ENCODE results near the gene JADE1.
A peak's percentile ranks its signal among the peaks of the same experiment; 100 is the strongest.

JADE1 gene

DNA sequence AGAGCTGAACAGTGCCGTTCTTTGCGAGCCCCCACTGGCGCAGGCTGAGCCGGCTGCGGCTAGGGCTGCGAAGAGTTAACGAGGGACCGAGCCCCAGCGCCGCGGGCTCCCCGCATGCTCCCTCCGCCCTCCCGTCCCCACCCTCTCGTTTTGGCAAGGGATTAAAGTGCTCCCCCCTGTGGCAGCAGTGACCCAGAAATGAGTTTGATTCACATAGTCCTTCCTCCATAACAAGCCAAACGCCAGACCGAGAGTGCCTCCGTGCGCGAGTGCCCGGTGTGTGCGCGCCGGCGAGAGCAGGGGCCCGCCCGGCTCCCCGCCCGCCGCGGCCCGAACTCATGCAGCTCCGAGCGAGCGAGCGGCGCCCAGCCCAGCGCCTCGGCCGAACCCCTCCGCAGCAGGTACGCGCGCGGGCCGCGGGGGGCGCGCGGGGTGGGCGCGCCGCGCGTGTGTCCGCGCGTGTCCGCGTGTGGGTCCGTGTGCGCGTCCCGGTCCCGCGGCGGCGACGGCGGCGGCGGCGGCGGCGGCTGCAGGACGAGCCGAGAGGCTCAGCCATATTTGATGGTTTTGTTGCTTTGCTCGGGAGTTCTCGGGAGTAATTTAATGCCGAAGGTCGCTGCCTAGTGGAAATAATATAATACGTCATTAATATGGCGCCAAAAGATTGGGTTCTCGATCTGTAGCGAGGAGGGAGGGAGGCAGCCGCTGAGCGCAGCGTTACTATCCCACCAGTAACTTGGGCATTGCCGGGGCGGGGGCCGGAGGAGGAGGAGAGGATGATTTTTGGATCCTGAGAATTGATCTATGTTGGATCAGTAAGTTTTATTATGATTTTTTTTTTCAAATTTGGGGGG is at the start of gene JADE1:
Gene JADE1 (plus strand): TSS at position 224 of the 854 bp plus-strand sequence. CDS start 22,059 bp downstream, outside the sequence.
- TF ChIP-seq TCF4 (CRISPR knock-in tag; IDR thresholded peaks at IDR 0.05; ENCODE audit: borderline replicate concordance) (no peak), SNAI2 (CRISPR knock-in tag; IDR thresholded peaks at IDR 0.05) (peak; percentile 19; the same call in 1 of the 2 replicates), RARB (CRISPR knock-in tag; IDR thresholded peaks at IDR 0.05) (no peak), GLIS3 (CRISPR knock-in tag; IDR thresholded peaks at IDR 0.05) (no peak)
- TF ChIP-seq, protein P1, sequence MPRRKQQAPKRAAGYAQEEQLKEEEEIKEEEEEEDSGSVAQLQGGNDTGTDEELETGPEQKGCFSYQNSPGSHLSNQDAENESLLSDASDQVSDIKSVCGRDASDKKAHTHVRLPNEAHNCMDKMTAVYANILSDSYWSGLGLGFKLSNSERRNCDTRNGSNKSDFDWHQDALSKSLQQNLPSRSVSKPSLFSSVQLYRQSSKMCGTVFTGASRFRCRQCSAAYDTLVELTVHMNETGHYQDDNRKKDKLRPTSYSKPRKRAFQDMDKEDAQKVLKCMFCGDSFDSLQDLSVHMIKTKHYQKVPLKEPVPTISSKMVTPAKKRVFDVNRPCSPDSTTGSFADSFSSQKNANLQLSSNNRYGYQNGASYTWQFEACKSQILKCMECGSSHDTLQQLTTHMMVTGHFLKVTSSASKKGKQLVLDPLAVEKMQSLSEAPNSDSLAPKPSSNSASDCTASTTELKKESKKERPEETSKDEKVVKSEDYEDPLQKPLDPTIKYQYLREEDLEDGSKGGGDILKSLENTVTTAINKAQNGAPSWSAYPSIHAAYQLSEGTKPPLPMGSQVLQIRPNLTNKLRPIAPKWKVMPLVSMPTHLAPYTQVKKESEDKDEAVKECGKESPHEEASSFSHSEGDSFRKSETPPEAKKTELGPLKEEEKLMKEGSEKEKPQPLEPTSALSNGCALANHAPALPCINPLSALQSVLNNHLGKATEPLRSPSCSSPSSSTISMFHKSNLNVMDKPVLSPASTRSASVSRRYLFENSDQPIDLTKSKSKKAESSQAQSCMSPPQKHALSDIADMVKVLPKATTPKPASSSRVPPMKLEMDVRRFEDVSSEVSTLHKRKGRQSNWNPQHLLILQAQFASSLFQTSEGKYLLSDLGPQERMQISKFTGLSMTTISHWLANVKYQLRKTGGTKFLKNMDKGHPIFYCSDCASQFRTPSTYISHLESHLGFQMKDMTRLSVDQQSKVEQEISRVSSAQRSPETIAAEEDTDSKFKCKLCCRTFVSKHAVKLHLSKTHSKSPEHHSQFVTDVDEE (CRISPR knock-in tag; IDR thresholded peaks at IDR 0.05) = peak; percentile 78; the same call in 1 of the 2 replicates
- TF ChIP-seq, protein P2, sequence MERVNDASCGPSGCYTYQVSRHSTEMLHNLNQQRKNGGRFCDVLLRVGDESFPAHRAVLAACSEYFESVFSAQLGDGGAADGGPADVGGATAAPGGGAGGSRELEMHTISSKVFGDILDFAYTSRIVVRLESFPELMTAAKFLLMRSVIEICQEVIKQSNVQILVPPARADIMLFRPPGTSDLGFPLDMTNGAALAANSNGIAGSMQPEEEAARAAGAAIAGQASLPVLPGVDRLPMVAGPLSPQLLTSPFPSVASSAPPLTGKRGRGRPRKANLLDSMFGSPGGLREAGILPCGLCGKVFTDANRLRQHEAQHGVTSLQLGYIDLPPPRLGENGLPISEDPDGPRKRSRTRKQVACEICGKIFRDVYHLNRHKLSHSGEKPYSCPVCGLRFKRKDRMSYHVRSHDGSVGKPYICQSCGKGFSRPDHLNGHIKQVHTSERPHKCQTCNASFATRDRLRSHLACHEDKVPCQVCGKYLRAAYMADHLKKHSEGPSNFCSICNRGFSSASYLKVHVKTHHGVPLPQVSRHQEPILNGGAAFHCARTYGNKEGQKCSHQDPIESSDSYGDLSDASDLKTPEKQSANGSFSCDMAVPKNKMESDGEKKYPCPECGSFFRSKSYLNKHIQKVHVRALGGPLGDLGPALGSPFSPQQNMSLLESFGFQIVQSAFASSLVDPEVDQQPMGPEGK (CRISPR knock-in tag; IDR thresholded peaks at IDR 0.05; ENCODE audit: borderline replicate concordance) = peak; percentile 16; the same call in 1 of the 2 replicates
- peak; percentile 78 for ATAC-seq

DNA sequence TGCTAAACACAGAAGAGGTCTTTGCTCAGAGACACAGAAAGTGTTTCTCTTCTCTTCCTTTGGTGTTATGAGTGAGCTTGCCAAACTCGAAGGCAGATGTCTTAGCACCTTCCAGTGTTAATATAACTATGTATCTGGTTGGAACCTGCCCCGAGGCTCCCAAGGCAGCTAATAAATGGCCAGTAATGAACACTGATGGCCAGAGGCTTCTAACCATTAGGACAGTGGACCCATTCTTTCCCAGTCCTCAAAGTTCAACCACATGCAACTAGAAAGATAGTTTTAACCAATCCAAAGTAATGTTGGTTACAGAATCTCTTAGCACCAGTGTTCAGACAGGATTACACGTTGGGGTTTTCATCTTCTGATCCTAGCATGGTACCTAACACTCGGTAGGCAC is 42.7 kb upstream of the JADE1 start:
- no peak for ATAC-seq

DNA sequence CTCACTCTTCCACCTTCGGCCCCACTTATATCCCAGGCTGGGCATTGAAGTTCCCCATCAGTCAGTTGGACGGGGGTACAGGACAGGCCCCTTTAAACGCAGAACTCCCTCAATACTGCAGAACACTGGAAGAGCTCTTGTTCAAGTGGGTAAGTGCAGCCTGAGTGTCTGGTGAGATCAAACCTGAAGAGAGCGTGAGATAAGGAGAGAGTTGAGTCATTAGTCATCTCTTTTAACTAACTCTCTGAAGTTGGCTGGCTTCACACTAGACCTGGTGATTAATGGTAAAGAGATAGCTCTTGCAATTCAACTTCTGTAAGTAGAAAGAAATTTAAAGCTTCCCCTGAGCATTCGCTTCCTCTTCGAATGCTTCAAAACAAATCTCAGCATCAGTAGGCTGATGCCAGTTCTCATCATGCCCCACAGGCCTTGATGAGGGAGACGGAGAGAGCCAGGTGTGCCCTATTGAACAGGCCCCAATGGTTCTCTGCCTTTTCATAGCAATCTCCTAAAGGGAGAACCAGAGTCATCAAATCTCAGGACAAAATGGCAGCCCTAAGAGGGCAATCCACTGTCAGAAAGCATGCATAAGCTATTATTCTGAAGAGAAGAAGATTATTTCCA is 41.0 kb upstream of the JADE1 start:
- TF ChIP-seq, protein P3, sequence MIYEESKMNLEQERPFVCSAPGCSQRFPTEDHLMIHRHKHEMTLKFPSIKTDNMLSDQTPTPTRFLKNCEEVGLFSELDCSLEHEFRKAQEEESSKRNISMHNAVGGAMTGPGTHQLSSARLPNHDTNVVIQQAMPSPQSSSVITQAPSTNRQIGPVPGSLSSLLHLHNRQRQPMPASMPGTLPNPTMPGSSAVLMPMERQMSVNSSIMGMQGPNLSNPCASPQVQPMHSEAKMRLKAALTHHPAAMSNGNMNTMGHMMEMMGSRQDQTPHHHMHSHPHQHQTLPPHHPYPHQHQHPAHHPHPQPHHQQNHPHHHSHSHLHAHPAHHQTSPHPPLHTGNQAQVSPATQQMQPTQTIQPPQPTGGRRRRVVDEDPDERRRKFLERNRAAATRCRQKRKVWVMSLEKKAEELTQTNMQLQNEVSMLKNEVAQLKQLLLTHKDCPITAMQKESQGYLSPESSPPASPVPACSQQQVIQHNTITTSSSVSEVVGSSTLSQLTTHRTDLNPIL (CRISPR knock-in tag; IDR thresholded peaks at IDR 0.05; ENCODE audit: low read depth) = no peak
- no peak for TF ChIP-seq TOX (CRISPR knock-in tag; IDR thresholded peaks at IDR 0.05; ENCODE audit: borderline replicate concordance)
- no peak for ATAC-seq

More for the DNA sequence above, 42.7 kb upstream of the JADE1 start:
- TF ChIP-seq, protein P4, sequence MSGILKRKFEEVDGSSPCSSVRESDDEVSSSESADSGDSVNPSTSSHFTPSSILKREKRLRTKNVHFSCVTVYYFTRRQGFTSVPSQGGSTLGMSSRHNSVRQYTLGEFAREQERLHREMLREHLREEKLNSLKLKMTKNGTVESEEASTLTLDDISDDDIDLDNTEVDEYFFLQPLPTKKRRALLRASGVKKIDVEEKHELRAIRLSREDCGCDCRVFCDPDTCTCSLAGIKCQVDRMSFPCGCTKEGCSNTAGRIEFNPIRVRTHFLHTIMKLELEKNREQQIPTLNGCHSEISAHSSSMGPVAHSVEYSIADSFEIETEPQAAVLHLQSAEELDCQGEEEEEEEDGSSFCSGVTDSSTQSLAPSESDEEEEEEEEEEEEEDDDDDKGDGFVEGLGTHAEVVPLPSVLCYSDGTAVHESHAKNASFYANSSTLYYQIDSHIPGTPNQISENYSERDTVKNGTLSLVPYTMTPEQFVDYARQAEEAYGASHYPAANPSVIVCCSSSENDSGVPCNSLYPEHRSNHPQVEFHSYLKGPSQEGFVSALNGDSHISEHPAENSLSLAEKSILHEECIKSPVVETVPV (CRISPR knock-in tag; IDR thresholded peaks at IDR 0.05) = no peak
- TF ChIP-seq, protein P5, sequence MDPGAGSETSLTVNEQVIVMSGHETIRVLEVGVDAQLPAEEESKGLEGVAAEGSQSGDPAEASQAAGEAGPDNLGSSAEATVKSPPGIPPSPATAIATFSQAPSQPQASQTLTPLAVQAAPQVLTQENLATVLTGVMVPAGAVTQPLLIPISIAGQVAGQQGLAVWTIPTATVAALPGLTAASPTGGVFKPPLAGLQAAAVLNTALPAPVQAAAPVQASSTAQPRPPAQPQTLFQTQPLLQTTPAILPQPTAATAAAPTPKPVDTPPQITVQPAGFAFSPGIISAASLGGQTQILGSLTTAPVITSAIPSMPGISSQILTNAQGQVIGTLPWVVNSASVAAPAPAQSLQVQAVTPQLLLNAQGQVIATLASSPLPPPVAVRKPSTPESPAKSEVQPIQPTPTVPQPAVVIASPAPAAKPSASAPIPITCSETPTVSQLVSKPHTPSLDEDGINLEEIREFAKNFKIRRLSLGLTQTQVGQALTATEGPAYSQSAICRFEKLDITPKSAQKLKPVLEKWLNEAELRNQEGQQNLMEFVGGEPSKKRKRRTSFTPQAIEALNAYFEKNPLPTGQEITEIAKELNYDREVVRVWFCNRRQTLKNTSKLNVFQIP (CRISPR knock-in tag; IDR thresholded peaks at IDR 0.05; ENCODE audit: borderline replicate concordance, low read depth) = no peak
- TF ChIP-seq TCF4 (CRISPR knock-in tag; IDR thresholded peaks at IDR 0.05; ENCODE audit: borderline replicate concordance) (no peak), ISL1 (CRISPR knock-in tag; IDR thresholded peaks at IDR 0.05) (no peak), ZFP30 (CRISPR knock-in tag; IDR thresholded peaks at IDR 0.05) (no peak), ESRRG (CRISPR knock-in tag; IDR thresholded peaks at IDR 0.05) (no peak), SNAI2 (CRISPR knock-in tag; IDR thresholded peaks at IDR 0.05) (no peak), RARB (CRISPR knock-in tag; IDR thresholded peaks at IDR 0.05) (no peak), ZNF565 (CRISPR knock-in tag; conservative IDR thresholded peaks at IDR 0.05; ENCODE audit: low read depth) (no peak), BACH2 (CRISPR knock-in tag; IDR thresholded peaks at IDR 0.05; ENCODE audit: borderline replicate concordance) (no peak), TOX (CRISPR knock-in tag; IDR thresholded peaks at IDR 0.05; ENCODE audit: borderline replicate concordance) (no peak), ARNTL (CRISPR knock-in tag; IDR thresholded peaks at IDR 0.05; ENCODE audit: borderline replicate concordance, low read depth) (no peak)
- TF ChIP-seq, protein P1 (CRISPR knock-in tag; IDR thresholded peaks at IDR 0.05) = no peak
